ENCODE results near the gene NLRP3. TPM values are rescaled to one million over a fixed set of nuclear protein-coding genes. Genes with fewer than 3 reads are reported as not detected.

NLRP3 gene
- total and polyA plus RNA-seq, 10 of the 15 experiments (the other 5 are each of a cell fraction or from before 2014, with no cell fraction given) = 1.8 to 10.4 (median 5.0) TPM

GRCh38 chr1:247493106-247493505 lies 77.1 kb downstream of the NLRP3 start:
- no peak overlapping the region for H3K4me3 ChIP-seq
- ChIA-PET CTCF (interaction anchor here (0.6 kb wide), 1 partner anchor 518 kb away, joined by 3 read pairs; no protein-coding TSS in a partner anchor), SMC1A (ENCODE audit: uncharacterized antibody, unreplicated experiment) (no interaction called here), RAD21 (ENCODE audit: unreplicated experiment) (interaction anchor here (1.2 kb wide), 1 partner anchor 103 kb away, joined by 9 read pairs; no protein-coding TSS in a partner anchor), POLR2A (no interaction called here)
- no peaks in the 10 kb centered on the region for H3K79me2 ChIP-seq (ENCODE audit: control insufficient read depth, insufficient read depth, low read length)
- TF ChIP-seq ETV6 (conservative IDR thresholded peaks at IDR 0.05 in 1 of 2, IDR thresholded peaks at IDR 0.05 in 1 of 2; ENCODE audit: borderline replicate concordance in 1 of 2, low read depth in 1 of 2) (no peak), MTA2 (IDR thresholded peaks at IDR 0.05; ENCODE audit: low read depth) (no peak), HDGF (IDR thresholded peaks at IDR 0.05) (no peak), ZNF622 (IDR thresholded peaks at IDR 0.05) (no peak), SP1 (IDR thresholded peaks at IDR 0.05; ENCODE audit: low read depth, low read length) (no peak), YY1 (IDR thresholded peaks at IDR 0.05; ENCODE audit: low read depth, low read length) (no peak), MYC (IDR thresholded peaks at IDR 0.05; ENCODE audit: insufficient read depth, insufficient read length, insufficient replicate concordance, low read length, severe bottlenecking) (no peak), BCL3 (IDR thresholded peaks at IDR 0.05; ENCODE audit: borderline replicate concordance, insufficient read depth, low read depth, low read length, poor library complexity, severe bottlenecking) (no peak), ATF2 (IDR thresholded peaks at IDR 0.05; ENCODE audit: low read length) (no peak), FOXM1 (IDR thresholded peaks at IDR 0.05; ENCODE audit: low read depth, low read length) (no peak), CEBPB (IDR thresholded peaks at IDR 0.05; ENCODE audit: borderline replicate concordance in 1 of 2, low read depth in 2 of 2, low read length in 2 of 2) (no peak)
- no peak for ATAC-seq
- no peaks in the 10 kb centered on the region for H3K36me3 ChIP-seq (ENCODE audit: control insufficient read depth in 2 of 2, insufficient read depth in 2 of 2, low read length in 1 of 2)
- in situ Hi-C loops (cut with MboI) = no loop called here
- no peak overlapping the region for H3K27ac ChIP-seq (ENCODE audit: control insufficient read depth, insufficient read depth)
- H3K27me3 ChIP-seq (replicated peaks in 1 of 2; ENCODE audit: control insufficient read depth in 2 of 2, insufficient read depth in 2 of 2, low read length in 1 of 2) = peaks cover 0 to 1% of the 10 kb centered on the region in 2 experiments; a peak in 2 of 4 replicates
- H3K9me3 ChIP-seq (replicated peaks; ENCODE audit: control insufficient read depth, insufficient read depth, low read length) = no peaks in the 10 kb centered on the region
- no peak overlapping the region for H3K4me2 ChIP-seq (ENCODE audit: control insufficient read depth, insufficient read depth)
- no peak for DNase-seq (ENCODE audit: low read depth, low spot score)
- no peak overlapping the region for H3K9ac ChIP-seq (ENCODE audit: control insufficient read depth, insufficient read depth, low read length)
- H4K20me1 ChIP-seq (ENCODE audit: control insufficient read depth, insufficient read depth) = no peaks in the 10 kb centered on the region
- no peak overlapping the region for H2AFZ ChIP-seq (ENCODE audit: control insufficient read depth, low read depth, low read length)
- WGBS (ENCODE audit: insufficient coverage, insufficient replicate concordance, low lambda C conversion rate, missing lambda C conversion rate) = 0% methylated on average over 1 of the region's 1 CpG
- intact Hi-C loops (cut with micrococcal nuclease; ENCODE audit: unreplicated experiment) = no loop called here
- no peaks in the 10 kb centered on the region for H3K4me1 ChIP-seq (ENCODE audit: control insufficient read depth, insufficient read depth, low read length)
- FAIRE-seq = no peak
- BruUV-seq (replicated peaks) = no TSS peak
